Retinal pigment epithelial cell (primary cell): ENCODE results near the gene RFC2.

ENCODE experiments used
- DNase-seq: peaks from one replicate; pipeline ENCODE4 v3.0.0-alpha.2; 2010; ENCODE audit warnings: low read depth
- H3K4me3 ChIP-seq: 2 replicates; pipeline ENCODE4 v1.5.1; 2011; ENCODE audit warnings: mild to moderate bottlenecking, low read length, control low read depth, moderate library complexity
- CTCF ChIP-seq: conservative IDR thresholded peaks from 2 replicates; pipeline ENCODE4 v1.5.1; 2011; ENCODE audit warnings: low read depth, low read length, control low read depth, inconsistent platforms

Gene RFC2

GRCh38 chr7:74193913-74194312 is 60.3 kb downstream of the RFC2 start:
- no peak for TF ChIP-seq CTCF
- no peak overlapping the region for H3K4me3 ChIP-seq
- no peak for DNase-seq

GRCh38 chr7:74193054-74193453 is 61.1 kb downstream of the RFC2 start:
- no peak for TF ChIP-seq CTCF
- no peak for DNase-seq

GRCh38 chr7:74191231-74191630 is 63.0 kb downstream of the RFC2 start:
- no peak for TF ChIP-seq CTCF
- no peak overlapping the region for H3K4me3 ChIP-seq
- no peak for DNase-seq

More at GRCh38 chr7:74193054-74193453, 61.1 kb downstream of the RFC2 start:
- H3K4me3 ChIP-seq, result no peak overlapping the region

GRCh38 chr7:74190259-74190658 is 63.9 kb downstream of the RFC2 start:
- no peak for TF ChIP-seq CTCF
- no peak overlapping the region for H3K4me3 ChIP-seq
- DNase-seq, result no peak

GRCh38 chr7:74187915-74188675 is 66.1 kb downstream of the RFC2 start:
- no peak overlapping the region for H3K4me3 ChIP-seq
- DNase-seq, result no peak
- no peak for TF ChIP-seq CTCF

GRCh38 chr7:74185636-74186035 is 68.6 kb downstream of the RFC2 start:
- no peak overlapping the region for H3K4me3 ChIP-seq
- TF ChIP-seq CTCF, result no peak
- no peak for DNase-seq

- H3K4me3 ChIP-seq, result no peak overlapping the region
- no peak for TF ChIP-seq CTCF
- DNase-seq, result no peak
These were observed 69.2 kb downstream of the RFC2 start for GRCh38 chr7:74185016-74185415.
